SK-N-SH treated with all-trans-retinoic acid at 6 μM for 48 hours (cell line): ENCODE results near the gene FGF14.

Experiments
- ATAC-seq: fragments of 200-7000 bp; cut with Tn5 transposase; 3 replicates; pipeline ENCODE4 v1.9.1; 2020; ENCODE audit warnings: mild to moderate bottlenecking, moderate library complexity
- ARNTL ChIP-seq: fragments of 450-650 bp; formaldehyde crosslinking; IDR thresholded peaks from 2 replicates; pipeline ENCODE4 v1.5.0; 2020; ENCODE audit warnings: low read depth, mild to moderate bottlenecking, moderate library complexity, borderline replicate concordance
- BACH2 ChIP-seq: fragments of 250-450 bp; sonication (Bioruptor Pico); IDR thresholded peaks from 2 replicates; pipeline ENCODE4 v1.9.0; 2021; ENCODE audit warnings: mild to moderate bottlenecking, borderline replicate concordance
- CREB5 ChIP-seq: fragments of 250-450 bp; sonication (Bioruptor Pico); IDR thresholded peaks from 2 replicates; pipeline ENCODE4 v1.5.1; 2020; ENCODE audit warnings: low read depth, mild to moderate bottlenecking, moderate library complexity
- CSDC2 ChIP-seq: fragments of 250-450 bp; sonication (Bioruptor Pico); IDR thresholded peaks from 2 replicates; pipeline ENCODE4 v1.5.0; 2020; ENCODE audit warnings: mild to moderate bottlenecking, moderate library complexity
- CSRNP3 ChIP-seq: fragments of 250-450 bp; sonication (Bioruptor Pico); IDR thresholded peaks from 2 replicates; pipeline ENCODE4 v1.5.1; 2021; ENCODE audit warnings: mild to moderate bottlenecking, moderate library complexity
- ESRRG ChIP-seq: fragments of 250-450 bp; sonication (Bioruptor Pico); IDR thresholded peaks from 2 replicates; pipeline ENCODE4 v1.6.1; 2021; ENCODE audit warnings: mild to moderate bottlenecking
- GLIS3 ChIP-seq: fragments of 250-450 bp; sonication (Bioruptor Pico); IDR thresholded peaks from 2 replicates; pipeline ENCODE4 v1.5.0; 2020; ENCODE audit warnings: mild to moderate bottlenecking, moderate library complexity
- ISL1 ChIP-seq: fragments of 250-450 bp; sonication (Bioruptor Pico); IDR thresholded peaks from 2 replicates; pipeline ENCODE4 v2.1.2; 2022; ENCODE audit warnings: mild to moderate bottlenecking, moderate library complexity
- OSR1 ChIP-seq: fragments of 250-450 bp; sonication (Bioruptor Pico); IDR thresholded peaks from 2 replicates; pipeline ENCODE4 v1.8.0; 2022; ENCODE audit warnings: moderate library complexity, mild to moderate bottlenecking, inconsistent platforms
- PATZ1 ChIP-seq: fragments of 250-450 bp; sonication (Bioruptor Pico); IDR thresholded peaks from 2 replicates; pipeline ENCODE4 v1.8.0; 2020; ENCODE audit warnings: mild to moderate bottlenecking, moderate library complexity, borderline replicate concordance
- POU6F1 ChIP-seq: fragments of 250-450 bp; sonication (Bioruptor Pico); IDR thresholded peaks from 2 replicates; pipeline ENCODE4 v1.8.0; 2021; ENCODE audit warnings: low read depth, mild to moderate bottlenecking, moderate library complexity, borderline replicate concordance
- PPARA ChIP-seq: fragments of 250-450 bp; sonication (Bioruptor Pico); IDR thresholded peaks from 2 replicates; pipeline ENCODE4 v1.5.0; 2020; ENCODE audit warnings: mild to moderate bottlenecking, borderline replicate concordance
- RARB ChIP-seq: fragments of 250-450 bp; sonication (Bioruptor Pico); IDR thresholded peaks from 2 replicates; pipeline ENCODE4 v1.8.0; 2021; ENCODE audit warnings: mild to moderate bottlenecking, moderate library complexity
- SNAI2 ChIP-seq: fragments of 250-450 bp; sonication (Bioruptor Pico); IDR thresholded peaks from 2 replicates; pipeline ENCODE4 v1.5.0; 2020; ENCODE audit warnings: mild to moderate bottlenecking, moderate library complexity
- TCF4 ChIP-seq: fragments of 250-450 bp; sonication (Bioruptor Pico); IDR thresholded peaks from 2 replicates; pipeline ENCODE4 v1.8.0; 2021; ENCODE audit warnings: mild to moderate bottlenecking, moderate library complexity, borderline replicate concordance
- TOX ChIP-seq: fragments of 250-450 bp; sonication (Bioruptor Pico); IDR thresholded peaks from 2 replicates; pipeline ENCODE4 v1.8.0; 2021; ENCODE audit warnings: mild to moderate bottlenecking, moderate library complexity, borderline replicate concordance
- TSHZ2 ChIP-seq: fragments of 250-450 bp; sonication (Bioruptor Pico); IDR thresholded peaks from 2 replicates; pipeline ENCODE4 v1.5.0; 2020; ENCODE audit warnings: mild to moderate bottlenecking, moderate library complexity
- ZC3H10 ChIP-seq: fragments of 250-450 bp; sonication (Bioruptor Pico); IDR thresholded peaks from 2 replicates; pipeline ENCODE4 v1.5.1; 2021; ENCODE audit warnings: mild to moderate bottlenecking, moderate library complexity
- ZFP3 ChIP-seq: fragments of 250-450 bp; sonication (Bioruptor Pico); IDR thresholded peaks from 2 replicates; pipeline ENCODE4 v1.5.0; 2020; ENCODE audit warnings: mild to moderate bottlenecking, moderate library complexity
- ZFP30 ChIP-seq: fragments of 450-650 bp; formaldehyde crosslinking; IDR thresholded peaks from 2 replicates; pipeline ENCODE4 v1.5.0; 2022; ENCODE audit warnings: mild to moderate bottlenecking, moderate library complexity
- ZNF565 ChIP-seq: fragments of 450-650 bp; formaldehyde crosslinking; conservative IDR thresholded peaks from 2 replicates; pipeline ENCODE4 v1.5.0; 2020; ENCODE audit warnings: low read depth, mild to moderate bottlenecking, moderate library complexity
- ZNF70 ChIP-seq: fragments of 450-650 bp; formaldehyde crosslinking; IDR thresholded peaks from 2 replicates; pipeline ENCODE4 v1.5.0; 2020; ENCODE audit warnings: mild to moderate bottlenecking, moderate library complexity
- ZNF8 ChIP-seq: fragments of 450-650 bp; formaldehyde crosslinking; IDR thresholded peaks from 2 replicates; pipeline ENCODE4 v1.5.0; 2020; ENCODE audit warnings: mild to moderate bottlenecking, moderate library complexity

The FGF14 gene

GRCh38 chr13:101881593-101881992, 520.3 kb downstream of the FGF14 start:
- ATAC-seq = no peak

GRCh38 chr13:101880581-101880980, 521.3 kb downstream of the FGF14 start:
- no peak for ATAC-seq
- TF ChIP-seq ESRRG (CRISPR knock-in tag) (no peak), RARB (CRISPR knock-in tag) (no peak), ZNF565 (CRISPR knock-in tag) (no peak), TOX (CRISPR knock-in tag) (no peak), BACH2 (CRISPR knock-in tag) (no peak), ZNF70 (no peak), OSR1 (CRISPR knock-in tag) (no peak), CSRNP3 (CRISPR knock-in tag) (no peak), ISL1 (no peak), TSHZ2 (CRISPR knock-in tag) (no peak), ZFP30 (CRISPR knock-in tag) (no peak), SNAI2 (CRISPR knock-in tag) (no peak)
- TF ChIP-seq, all 23 proteins: peak for 0

More at GRCh38 chr13:101881593-101881992, 520.3 kb downstream of the FGF14 start:
- TF ChIP-seq CREB5 (CRISPR knock-in tag) (no peak), BACH2 (CRISPR knock-in tag) (no peak), ISL1 (no peak), PPARA (CRISPR knock-in tag) (no peak), TOX (CRISPR knock-in tag) (no peak), ZC3H10 (CRISPR knock-in tag) (no peak), CSDC2 (CRISPR knock-in tag) (no peak), TCF4 (CRISPR knock-in tag) (no peak), ZNF8 (no peak), ESRRG (CRISPR knock-in tag) (no peak), ZNF70 (no peak), ARNTL (CRISPR knock-in tag) (no peak), RARB (CRISPR knock-in tag) (no peak), GLIS3 (no peak), SNAI2 (CRISPR knock-in tag) (no peak), CSRNP3 (CRISPR knock-in tag) (no peak)

- no peak for ATAC-seq
- no peak for TF ChIP-seq ESRRG (CRISPR knock-in tag)
- TF ChIP-seq ARNTL (CRISPR knock-in tag) = no peak
- TF ChIP-seq ZNF70 = no peak
- TF ChIP-seq TOX (CRISPR knock-in tag) = no peak
- TF ChIP-seq PATZ1 (CRISPR knock-in tag) = no peak
- TF ChIP-seq POU6F1 (CRISPR knock-in tag) = no peak
- no peak for TF ChIP-seq ZNF8
- TF ChIP-seq SNAI2 (CRISPR knock-in tag) = no peak
- TF ChIP-seq ZNF565 (CRISPR knock-in tag) = no peak
- no peak for TF ChIP-seq CSDC2 (CRISPR knock-in tag)
- TF ChIP-seq ISL1 = no peak
- no peak for TF ChIP-seq ZFP3 (CRISPR knock-in tag)
- TF ChIP-seq BACH2 (CRISPR knock-in tag) = no peak
- TF ChIP-seq CSRNP3 (CRISPR knock-in tag) = no peak
- TF ChIP-seq TCF4 (CRISPR knock-in tag) = no peak
- no peak for TF ChIP-seq OSR1 (CRISPR knock-in tag)
These were observed 524.9 kb downstream of the FGF14 start for GRCh38 chr13:101876951-101877350.
